ENCODE measurements around the gene IL12A. TPM values are rescaled to one million over a fixed set of nuclear protein-coding genes. Genes with fewer than 3 reads are reported as not detected.

Gene IL12A
- total and polyA plus RNA-seq, 10 of the 15 experiments (the other 5 are each of a cell fraction or from before 2014, with no cell fraction given) = 0.50 to 10.9 (median 3.5) TPM

DNA sequence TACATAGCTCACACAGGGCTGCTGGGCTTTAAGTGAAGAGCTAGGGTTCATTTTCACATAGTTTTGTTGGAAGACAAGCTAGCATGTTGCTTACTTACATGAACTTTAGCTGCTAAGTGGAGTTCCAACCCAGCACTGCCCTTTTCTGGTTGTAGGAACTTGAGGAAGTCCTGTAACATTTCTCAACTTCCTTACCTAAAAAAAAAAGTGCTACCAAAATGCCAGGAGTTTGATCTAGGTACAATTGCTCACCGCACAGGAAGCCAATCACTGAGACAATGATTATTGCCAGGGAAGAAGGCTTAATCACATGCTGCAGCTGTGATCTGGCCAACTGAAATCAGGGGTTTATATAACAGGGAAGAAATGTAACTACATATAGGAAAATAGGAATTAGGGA, 52.8 kb downstream of the IL12A start:
- no peak overlapping the region for H3K27ac ChIP-seq (ENCODE audit: control insufficient read depth, insufficient read depth)
- FAIRE-seq = no peak
- no peak for DNase-seq (ENCODE audit: low read depth, low spot score)
- BruUV-seq (replicated peaks) = no TSS peak
- POLR2A ChIA-PET = no interaction called here
- no peaks in the 10 kb centered on the region for H4K20me1 ChIP-seq (ENCODE audit: control insufficient read depth, insufficient read depth)
- WGBS (ENCODE audit: insufficient coverage, insufficient replicate concordance, low lambda C conversion rate, missing lambda C conversion rate) = 0% methylated on average over 1 of the region's 1 CpG
- TF ChIP-seq IRF4 (IDR thresholded peaks at IDR 0.05; ENCODE audit: low read depth, low read length) = no peak
- intact Hi-C loops (cut with micrococcal nuclease; ENCODE audit: unreplicated experiment) = no loop called here
- no peaks in the 10 kb centered on the region for H3K4me1 ChIP-seq (ENCODE audit: control insufficient read depth, insufficient read depth, low read length)
- no peaks in the 10 kb centered on the region for H3K79me2 ChIP-seq (ENCODE audit: control insufficient read depth, insufficient read depth, low read length)
- no peak overlapping the region for H3K4me3 ChIP-seq
- SMC1A ChIA-PET (ENCODE audit: uncharacterized antibody, unreplicated experiment) = no interaction called here
- in situ Hi-C loops (cut with MboI) = no loop called here
- no peak overlapping the region for H3K4me2 ChIP-seq (ENCODE audit: control insufficient read depth, insufficient read depth)
- CTCF ChIA-PET = interaction anchor here (1.4 kb wide), 1 partner anchor 9 kb away, joined by 8 read pairs; no protein-coding TSS in a partner anchor
- RAD21 ChIA-PET (ENCODE audit: unreplicated experiment) = no interaction called here
- no peak overlapping the region for H3K9ac ChIP-seq (ENCODE audit: control insufficient read depth, insufficient read depth, low read length)
- no peak overlapping the region for H2AFZ ChIP-seq (ENCODE audit: control insufficient read depth, low read depth, low read length)
- ATAC-seq = no peak
- peaks cover 1% of the 10 kb centered on the region; the same call in 2 of the 3 replicates for H3K9me3 ChIP-seq (replicated peaks; ENCODE audit: control insufficient read depth, insufficient read depth, low read length)
- peaks cover 0 to 3% of the 10 kb centered on the region in 2 experiments; a peak in 2 of 4 replicates for H3K27me3 ChIP-seq (replicated peaks in 1 of 2; ENCODE audit: control insufficient read depth in 2 of 2, insufficient read depth in 2 of 2, low read length in 1 of 2)
- no peaks in the 10 kb centered on the region for H3K36me3 ChIP-seq (ENCODE audit: control insufficient read depth in 2 of 2, insufficient read depth in 2 of 2, low read length in 1 of 2)

DNA sequence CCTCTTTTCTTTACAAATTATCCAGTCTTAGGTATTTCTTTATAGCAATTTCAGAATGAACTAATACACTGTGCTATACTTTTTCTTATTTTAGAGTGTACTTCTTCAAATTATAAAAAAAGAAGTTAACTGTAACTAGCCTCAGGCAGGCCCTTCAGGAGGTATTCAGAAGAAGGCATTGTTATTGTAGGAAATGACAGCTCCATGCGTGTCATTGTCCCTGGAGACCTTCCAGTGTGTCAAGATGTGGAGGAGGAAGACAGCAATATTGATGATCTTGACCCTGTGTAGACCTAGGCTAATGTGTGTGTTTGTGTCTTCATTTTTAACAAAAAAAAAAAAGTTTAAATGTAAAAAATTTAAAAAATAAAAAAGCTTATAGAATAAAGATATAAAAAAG, 55.5 kb downstream of the IL12A start:
- H3K27me3 ChIP-seq (replicated peaks in 1 of 2; ENCODE audit: control insufficient read depth in 2 of 2, insufficient read depth in 2 of 2, low read length in 1 of 2) = no peaks in the 10 kb centered on the region; a peak in 2 of 4 replicates
- SMC1A ChIA-PET (ENCODE audit: uncharacterized antibody, unreplicated experiment) = no interaction called here
- H2AFZ ChIP-seq (ENCODE audit: control insufficient read depth, low read depth, low read length) = no peak overlapping the region
- BruUV-seq (replicated peaks) = no TSS peak
- H3K4me3 ChIP-seq = no peak overlapping the region
- TF ChIP-seq ZBED1 (IDR thresholded peaks at IDR 0.05; ENCODE audit: borderline replicate concordance) (no peak), MEF2B (IDR thresholded peaks at IDR 0.05; ENCODE audit: partially characterized antibody, poor library complexity, severe bottlenecking) (no peak), TCF3 (IDR thresholded peaks at IDR 0.05; ENCODE audit: borderline replicate concordance, insufficient read depth, low read depth, low read length) (no peak)
- TF ChIP-seq, protein P1, sequence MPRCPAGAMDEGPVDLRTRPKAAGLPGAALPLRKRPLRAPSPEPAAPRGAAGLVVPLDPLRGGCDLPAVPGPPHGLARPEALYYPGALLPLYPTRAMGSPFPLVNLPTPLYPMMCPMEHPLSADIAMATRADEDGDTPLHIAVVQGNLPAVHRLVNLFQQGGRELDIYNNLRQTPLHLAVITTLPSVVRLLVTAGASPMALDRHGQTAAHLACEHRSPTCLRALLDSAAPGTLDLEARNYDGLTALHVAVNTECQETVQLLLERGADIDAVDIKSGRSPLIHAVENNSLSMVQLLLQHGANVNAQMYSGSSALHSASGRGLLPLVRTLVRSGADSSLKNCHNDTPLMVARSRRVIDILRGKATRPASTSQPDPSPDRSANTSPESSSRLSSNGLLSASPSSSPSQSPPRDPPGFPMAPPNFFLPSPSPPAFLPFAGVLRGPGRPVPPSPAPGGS (IDR thresholded peaks at IDR 0.05; ENCODE audit: borderline replicate concordance, insufficient read depth, low read depth, low read length, poor library complexity, severe bottlenecking) = no peak
- H3K4me1 ChIP-seq (ENCODE audit: control insufficient read depth, insufficient read depth, low read length) = no peaks in the 10 kb centered on the region
- FAIRE-seq = no peak
- H3K79me2 ChIP-seq (ENCODE audit: control insufficient read depth, insufficient read depth, low read length) = no peaks in the 10 kb centered on the region
- no peak for ATAC-seq
- H3K9me3 ChIP-seq (replicated peaks; ENCODE audit: control insufficient read depth, insufficient read depth, low read length) = peaks cover 1% of the 10 kb centered on the region; the same call in 2 of the 3 replicates
- H3K4me2 ChIP-seq (ENCODE audit: control insufficient read depth, insufficient read depth) = no peak overlapping the region
- no peak overlapping the region for H3K27ac ChIP-seq (ENCODE audit: control insufficient read depth, insufficient read depth)
- intact Hi-C loops (cut with micrococcal nuclease; ENCODE audit: unreplicated experiment) = no loop called here
- H3K9ac ChIP-seq (ENCODE audit: control insufficient read depth, insufficient read depth, low read length) = no peak overlapping the region
- POLR2A ChIA-PET = no interaction called here
- H4K20me1 ChIP-seq (ENCODE audit: control insufficient read depth, insufficient read depth) = no peaks in the 10 kb centered on the region
- no peaks in the 10 kb centered on the region for H3K36me3 ChIP-seq (ENCODE audit: control insufficient read depth in 2 of 2, insufficient read depth in 2 of 2, low read length in 1 of 2)
- WGBS (ENCODE audit: insufficient coverage, insufficient replicate concordance, low lambda C conversion rate, missing lambda C conversion rate) = 55% methylated on average over 1 of the region's 1 CpG
- no peak for DNase-seq (ENCODE audit: low read depth, low spot score)
- CTCF ChIA-PET = interaction anchor here (1.5 kb wide), 1 partner anchor 12 kb away, joined by 3 read pairs; no protein-coding TSS in a partner anchor
- in situ Hi-C loops (cut with MboI) = no loop called here
- RAD21 ChIA-PET (ENCODE audit: unreplicated experiment) = no interaction called here

Other genes starting within 250 kb of the IL12A start
- 0.98 and 1.4 TPM in 2 replicates for gene SCHIP1, start 149.0 kb upstream of the IL12A start, total RNA-seq (2014; rRNA removed)
- 1.4 and 1.6 TPM in 2 replicates for gene SCHIP1, start 149.0 kb upstream of the IL12A start, total RNA-seq (2014; rRNA removed; fragmentation: Illumina TruSeq; extraction: Trizol)
- 0.27 and 1.5 TPM in 2 replicates for gene SCHIP1, start 149.0 kb upstream of the IL12A start, total RNA-seq (2021)
- 0.10 TPM in 1 of 2 replicates, not detected in the other for gene SCHIP1, start 149.0 kb upstream of the IL12A start, polyA plus RNA-seq (2011; rRNA removed)
- 1.7 and 2.8 TPM in 2 replicates for gene SCHIP1, start 149.0 kb upstream of the IL12A start, polyA plus RNA-seq (2014; fragmentation: Illumina TruSeq; extraction: Trizol)
- gene SCHIP1, start 149.0 kb upstream of the IL12A start, polyA plus RNA-seq (2014; fragmentation: Nextera tagmentation; extraction: Ambion mirVana) = 1 to 10 TPM; 1.2 to 2.8 TPM
- 1.1 and 1.2 TPM in 2 replicates for gene SCHIP1, start 149.0 kb upstream of the IL12A start, polyA plus RNA-seq (2014; rRNA removed)
- gene SCHIP1, start 149.0 kb upstream of the IL12A start, polyA plus RNA-seq (2016; fragmentation: Nextera tagmentation; extraction: Ambion mirVana) = 1 to 10 TPM in 1 of 2 experiments, under 1 TPM in 1; 0.84 to 2.1 TPM
- not detected in 2 replicates for gene C3orf80, start 236.6 kb downstream of the IL12A start, total RNA-seq (2014; rRNA removed)
- not detected in 2 replicates for gene C3orf80, start 236.6 kb downstream of the IL12A start, total RNA-seq (2014; rRNA removed; fragmentation: Illumina TruSeq; extraction: Trizol)
- 0.08 TPM in 1 of 2 replicates, not detected in the other for gene C3orf80, start 236.6 kb downstream of the IL12A start, total RNA-seq (2021)
- not detected in 2 replicates for gene C3orf80, start 236.6 kb downstream of the IL12A start, polyA plus RNA-seq (2011; rRNA removed)
- gene C3orf80, start 236.6 kb downstream of the IL12A start, polyA plus RNA-seq (2014; fragmentation: Illumina TruSeq; extraction: Trizol) = not detected in 2 replicates
- gene C3orf80, start 236.6 kb downstream of the IL12A start, polyA plus RNA-seq (2014; fragmentation: Nextera tagmentation; extraction: Ambion mirVana) = under 1 TPM in 1 of 2 experiments, not detected in 1; 0.02 TPM
- gene C3orf80, start 236.6 kb downstream of the IL12A start, polyA plus RNA-seq (2014; rRNA removed) = 0.04 TPM in 1 of 2 replicates, not detected in the other
- not detected for gene C3orf80, start 236.6 kb downstream of the IL12A start, polyA plus RNA-seq (2016; fragmentation: Nextera tagmentation; extraction: Ambion mirVana)